GM12865 (cell line): ENCODE data around the gene PKP1.

Experiments
- DNase-seq: peaks from one replicate; pipeline ENCODE4 v3.0.0; 2010; ENCODE audit warnings: low read depth
- H3K4me3 ChIP-seq: 2 replicates; pipeline ENCODE4 v1.5.1; 2011; ENCODE audit warnings: mild to moderate bottlenecking, low read depth, low read length, control low read depth
- CTCF ChIP-seq: IDR thresholded peaks from 2 replicates; pipeline ENCODE4 v1.5.1; 2011; ENCODE audit warnings: low read length, control low read depth, low read depth, inconsistent platforms; ENCODE audit not compliant: insufficient read depth; ENCODE audit errors: missing control alignments

Gene PKP1

GRCh38 chr1:201379733-201380242 is 96.5 kb downstream of the PKP1 start:
- no peak overlapping the region for H3K4me3 ChIP-seq
- no peak for DNase-seq
- TF ChIP-seq CTCF: no peak

- no peak for DNase-seq
- H3K4me3 ChIP-seq: no peak overlapping the region
- no peak for TF ChIP-seq CTCF
These were observed 97.8 kb downstream of the PKP1 start for GRCh38 chr1:201381130-201381529.
